DOHH2 (cell line): ENCODE results near the gene LINC00305.

Experiments
- H3F3A ChIP-seq: fragments of 200-600 bp; sonication (generic), shearing (Covaris generic); 2 replicates; pipeline ENCODE4 v1.6.0; 2016; ENCODE audit warnings: antibody characterized with exemption, mild to moderate bottlenecking; ENCODE audit not compliant: control insufficient read depth, insufficient read depth
- H3K27ac ChIP-seq: fragments of 200-600 bp; sonication (generic); 2 replicates; pipeline ENCODE4 v1.5.1; 2014; ENCODE audit warnings: low read depth, mild to moderate bottlenecking, low read length, moderate library complexity
- H3K27me3 ChIP-seq: fragments of 200-600 bp; sonication (generic); 2 replicates; pipeline ENCODE4 v1.6.1; 2014; ENCODE audit warnings: mild to moderate bottlenecking, low read length, mixed read lengths; ENCODE audit not compliant: control insufficient read depth
- H3K36me3 ChIP-seq: fragments of 200-600 bp; sonication (generic); 2 replicates; pipeline ENCODE4 v1.6.1; 2014; ENCODE audit warnings: mild to moderate bottlenecking, low read length, moderate library complexity, mixed read lengths; ENCODE audit not compliant: control insufficient read depth
- H3K4me1 ChIP-seq: fragments of 200-600 bp; sonication (generic); 2 replicates; pipeline ENCODE4 v1.6.1; 2014; ENCODE audit warnings: mild to moderate bottlenecking, low read length, mixed read lengths; ENCODE audit not compliant: control insufficient read depth
- H3K4me2 ChIP-seq: fragments of 200-600 bp; sonication (generic); 2 replicates; pipeline ENCODE4 v1.6.0; 2014; ENCODE audit warnings: mild to moderate bottlenecking, low read length, moderate library complexity
- H3K4me3 ChIP-seq: fragments of 200-600 bp; sonication (generic); 2 replicates; pipeline ENCODE4 v1.5.1; 2014; ENCODE audit warnings: mild to moderate bottlenecking, low read length, mixed read lengths
- H3K79me2 ChIP-seq: fragments of 200-600 bp; sonication (generic); 2 replicates; pipeline ENCODE4 v1.6.1; 2014; ENCODE audit warnings: mild to moderate bottlenecking, low read length, mixed read lengths; ENCODE audit not compliant: control insufficient read depth
- H3K9me2 ChIP-seq: fragments of 200-600 bp; sonication (generic); replicated peaks from 2 replicates; pipeline ENCODE4 v1.6.1; 2014; ENCODE audit warnings: mild to moderate bottlenecking, low read length, mixed read lengths; ENCODE audit not compliant: control insufficient read depth
- H3K9me3 ChIP-seq: fragments of 200-600 bp; sonication (generic); 2 replicates; pipeline ENCODE4 v1.6.1; 2014; ENCODE audit warnings: antibody characterized with exemption, low read length, mixed read lengths; ENCODE audit not compliant: control insufficient read depth, insufficient read depth
- H4K20me1 ChIP-seq: fragments of 200-600 bp; sonication (generic); 2 replicates; pipeline ENCODE4 v1.6.0; 2014; ENCODE audit warnings: low read depth, mild to moderate bottlenecking, antibody characterized with exemption, low read length, moderate library complexity; ENCODE audit not compliant: control insufficient read depth, insufficient read depth
- EZH2phosphoT487 ChIP-seq: fragments of 200-600 bp; sonication (generic); IDR thresholded peaks from 2 replicates; pipeline ENCODE4 v1.6.1; 2017; ENCODE audit warnings: borderline replicate concordance, mild to moderate bottlenecking, antibody characterized with exemption, low read length, moderate library complexity, mixed read lengths
- TF ChIP-seq, protein P1 (sequence below): fragments of 200-600 bp; sonication (generic); IDR thresholded peaks from one replicate; pipeline ENCODE4 v1.5.1; 2014; ENCODE audit warnings: antibody characterized with exemption, mild to moderate bottlenecking, low read depth, low read length; ENCODE audit not compliant: poor library complexity, severe bottlenecking

The LINC00305 gene

DNA sequence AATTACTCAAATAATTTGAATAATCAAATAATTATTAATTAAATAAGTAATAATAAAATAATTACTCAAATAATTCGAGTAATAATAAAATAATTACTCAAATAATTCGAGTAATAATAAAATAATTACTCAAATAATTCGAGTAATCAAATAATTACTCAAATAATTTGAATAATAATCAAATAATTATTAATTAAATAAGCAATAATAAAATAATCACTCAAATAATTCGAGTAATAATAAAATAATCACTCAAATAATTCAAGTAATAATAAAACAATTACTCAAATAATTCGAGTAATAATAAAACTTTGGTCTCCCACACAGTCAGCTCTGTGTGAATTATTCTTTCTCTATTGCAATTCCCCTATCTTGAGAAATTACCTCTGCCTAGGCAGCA lies 30.0 kb upstream of the LINC00305 start:
- Histone ChIP-seq H4K20me1 (no peaks in the 10 kb centered on the region), H3K79me2 (no peaks in the 10 kb centered on the region), H3K4me1 (no peaks in the 10 kb centered on the region), H3K27ac (no peak overlapping the region), H3K4me2 (no peak overlapping the region), H3K36me3 (no peaks in the 10 kb centered on the region), H3K9me3 (no peaks in the 10 kb centered on the region), H3K27me3 (no peaks in the 10 kb centered on the region), H3K4me3 (no peak overlapping the region), H3F3A (no peaks in the 10 kb centered on the region), H3K9me2 (no peaks in the 10 kb centered on the region)
- TF ChIP-seq, protein P1, sequence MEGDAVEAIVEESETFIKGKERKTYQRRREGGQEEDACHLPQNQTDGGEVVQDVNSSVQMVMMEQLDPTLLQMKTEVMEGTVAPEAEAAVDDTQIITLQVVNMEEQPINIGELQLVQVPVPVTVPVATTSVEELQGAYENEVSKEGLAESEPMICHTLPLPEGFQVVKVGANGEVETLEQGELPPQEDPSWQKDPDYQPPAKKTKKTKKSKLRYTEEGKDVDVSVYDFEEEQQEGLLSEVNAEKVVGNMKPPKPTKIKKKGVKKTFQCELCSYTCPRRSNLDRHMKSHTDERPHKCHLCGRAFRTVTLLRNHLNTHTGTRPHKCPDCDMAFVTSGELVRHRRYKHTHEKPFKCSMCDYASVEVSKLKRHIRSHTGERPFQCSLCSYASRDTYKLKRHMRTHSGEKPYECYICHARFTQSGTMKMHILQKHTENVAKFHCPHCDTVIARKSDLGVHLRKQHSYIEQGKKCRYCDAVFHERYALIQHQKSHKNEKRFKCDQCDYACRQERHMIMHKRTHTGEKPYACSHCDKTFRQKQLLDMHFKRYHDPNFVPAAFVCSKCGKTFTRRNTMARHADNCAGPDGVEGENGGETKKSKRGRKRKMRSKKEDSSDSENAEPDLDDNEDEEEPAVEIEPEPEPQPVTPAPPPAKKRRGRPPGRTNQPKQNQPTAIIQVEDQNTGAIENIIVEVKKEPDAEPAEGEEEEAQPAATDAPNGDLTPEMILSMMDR = no peak
- no peak for TF ChIP-seq EZH2phosphoT487

DNA sequence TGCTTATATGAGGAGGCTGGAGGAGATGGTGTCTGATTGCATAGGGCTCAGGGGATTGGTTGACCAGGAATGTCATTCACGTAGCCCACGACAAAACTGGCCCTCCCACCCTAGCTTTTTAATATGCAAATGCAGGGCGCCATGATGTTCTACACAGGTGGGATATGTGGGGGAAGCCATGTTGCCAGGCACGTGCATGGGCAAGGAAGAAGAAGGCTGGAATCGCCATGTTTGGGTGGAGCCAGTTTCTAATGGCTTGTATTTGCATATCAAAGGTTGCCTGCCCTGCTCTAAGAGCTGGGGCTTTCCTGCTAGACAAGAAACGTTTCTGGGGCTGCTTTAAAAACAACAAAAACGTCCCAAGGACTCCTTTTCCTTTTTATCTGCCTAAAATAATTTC lies 26.5 kb upstream of the LINC00305 start:
- no peaks in the 10 kb centered on the region for H3K9me3 ChIP-seq
- no peak overlapping the region for H3K27ac ChIP-seq
- H3K4me2 ChIP-seq = no peak overlapping the region
- TF ChIP-seq, protein P1 = no peak
- no peak for TF ChIP-seq EZH2phosphoT487
- no peaks in the 10 kb centered on the region for H3K9me2 ChIP-seq
- no peaks in the 10 kb centered on the region for H3K27me3 ChIP-seq
- H3K4me3 ChIP-seq = no peak overlapping the region
- H3K36me3 ChIP-seq = no peaks in the 10 kb centered on the region
- H3K79me2 ChIP-seq = no peaks in the 10 kb centered on the region
- no peaks in the 10 kb centered on the region for H4K20me1 ChIP-seq
- no peaks in the 10 kb centered on the region for H3K4me1 ChIP-seq
- no peaks in the 10 kb centered on the region for H3F3A ChIP-seq

- Histone ChIP-seq H3K9me2 (no peaks in the 10 kb centered on the region), H3K27me3 (no peaks in the 10 kb centered on the region), H3K27ac (no peak overlapping the region), H3F3A (no peaks in the 10 kb centered on the region), H3K79me2 (no peaks in the 10 kb centered on the region), H3K36me3 (no peaks in the 10 kb centered on the region), H3K9me3 (no peaks in the 10 kb centered on the region), H3K4me3 (no peak overlapping the region), H4K20me1 (no peaks in the 10 kb centered on the region), H3K4me1 (no peaks in the 10 kb centered on the region), H3K4me2 (no peak overlapping the region)
- TF ChIP-seq, protein P1 = no peak
- no peak for TF ChIP-seq EZH2phosphoT487
These were observed 22.7 kb upstream of the LINC00305 start for GRCh38 chr18:64171576-64171975.
